ENCODE measurements around the gene CNNM1.

- TF ChIP-seq SPI1 (IDR thresholded peaks at IDR 0.05; ENCODE audit: low read depth, low read length): no peak
- no peak for TF ChIP-seq POLR2A (IDR thresholded peaks at IDR 0.05; ENCODE audit: low read depth, low read length)
Measured at GRCh38 chr10:99396471-99396870, 67.3 kb downstream of the CNNM1 start.
